Spinal cord (tissue), 10 donors: ENCODE measurements around the gene QSER1. TPM values are rescaled to one million over a fixed set of nuclear protein-coding genes. Genes with fewer than 3 reads are reported as not detected.

Experiments used
- DNase-seq, 6 donors: peaks; one replicate each; pipeline versions ENCODE4 v3.0.0 to v3.0.0-alpha.2; 2013 to 2015; ENCODE audit warnings: low spot score in 6 of 6, low read depth in 4 of 6
- H3K27ac ChIP-seq: one replicate; pipeline ENCODE4 v1.5.1; 2013; ENCODE audit warnings: low read depth, low read length, control low read depth
- H3K27me3 ChIP-seq: one replicate; pipeline ENCODE4 v1.6.1; 2013; ENCODE audit warnings: low read length; ENCODE audit not compliant: control insufficient read depth, insufficient read depth
- H3K36me3 ChIP-seq: one replicate; pipeline ENCODE4 v1.6.1; 2013; ENCODE audit warnings: low read length; ENCODE audit not compliant: control insufficient read depth, insufficient read depth
- H3K4me1 ChIP-seq: one replicate; pipeline ENCODE4 v1.6.1; 2013; ENCODE audit warnings: low read length; ENCODE audit not compliant: control insufficient read depth, insufficient read depth
- H3K4me3 ChIP-seq: one replicate; pipeline ENCODE4 v1.5.1; 2013; ENCODE audit warnings: low read depth, low read length, control low read depth
- H3K9me3 ChIP-seq: one replicate; pipeline ENCODE4 v1.6.1; 2013; ENCODE audit warnings: low read length; ENCODE audit not compliant: control insufficient read depth, insufficient read depth
- WGBS: methylation state at CpG from one replicate; pipeline ENCODE4 v1.1.5; 2013; ENCODE audit warnings: missing lambda C conversion rate; ENCODE audit not compliant: insufficient coverage; 5-methylcytosine and 5-hydroxymethylcytosine counted together
- polyA plus RNA-seq, 2 donors: library from polyadenylated mRNA; unstranded; fragments of 120-200 nt; gene quantifications; one replicate each; pipeline ENCODE4 v1.2.1, GENCODE V29; 2013; ENCODE audit not compliant: insufficient read length in 2 of 2
- total RNA-seq, 2 donors: library from RNA; depleted of rRNA in 1 of 2; stranded (reverse); fragments of 120-200 nt in 1 of 2; fragments of >200 nt in 1 of 2; gene quantifications; one replicate each; pipeline versions ENCODE4 v1.2.3 to v1.2.4, GENCODE V29; 2013 to 2014
- donor health status: healthy.

The QSER1 gene
- total and polyA plus RNA-seq, 4 donors: 19.6 to 55.4 (median 40.0) TPM

GRCh38 chr11:33001751-33002542, 109.3 kb downstream of the QSER1 start:
- H3K27me3 ChIP-seq: no peaks in the 10 kb centered on the region
- no peaks in the 10 kb centered on the region for H3K36me3 ChIP-seq
- H3K9me3 ChIP-seq: no peaks in the 10 kb centered on the region
- H3K4me3 ChIP-seq: no peak overlapping the region
- no peaks in the 10 kb centered on the region for H3K4me1 ChIP-seq
- 96% methylated on average over 4 of the region's 8 CpGs for WGBS
- DNase-seq: no peak
- H3K27ac ChIP-seq: no peak overlapping the region

- Histone ChIP-seq H3K4me3 (no peak overlapping the region), H3K4me1 (no peaks in the 10 kb centered on the region), H3K27ac (no peak overlapping the region), H3K9me3 (no peaks in the 10 kb centered on the region), H3K36me3 (no peaks in the 10 kb centered on the region), H3K27me3 (no peaks in the 10 kb centered on the region)
- WGBS: no CpG with 5 or more reads among the region's 2 CpGs
- DNase-seq: no peak
These were observed 112.6 kb downstream of the QSER1 start for GRCh38 chr11:33005175-33005574.

- DNase-seq: no peak
- no peaks in the 10 kb centered on the region for H3K4me1 ChIP-seq
- no peaks in the 10 kb centered on the region for H3K9me3 ChIP-seq
- H3K36me3 ChIP-seq: no peaks in the 10 kb centered on the region
- H3K27ac ChIP-seq: no peak overlapping the region
- no peak overlapping the region for H3K4me3 ChIP-seq
- H3K27me3 ChIP-seq: no peaks in the 10 kb centered on the region
These were observed 113.4 kb downstream of the QSER1 start for GRCh38 chr11:33006010-33006409.

GRCh38 chr11:33013755-33014154, 121.1 kb downstream of the QSER1 start:
- no peak overlapping the region for H3K4me3 ChIP-seq
- no CpG with 5 or more reads among the region's 1 CpG for WGBS
- DNase-seq: no peak
- peaks cover 8% of the 10 kb centered on the region for H3K4me1 ChIP-seq
- H3K27me3 ChIP-seq: no peaks in the 10 kb centered on the region
- H3K36me3 ChIP-seq: no peaks in the 10 kb centered on the region
- no peak overlapping the region for H3K27ac ChIP-seq
- H3K9me3 ChIP-seq: no peaks in the 10 kb centered on the region

GRCh38 chr11:33015621-33016551, 123.3 kb downstream of the QSER1 start, which contains the start of gene DEPDC7:
Gene DEPDC7 (plus strand): TSS chr11:33015878. CDS start chr11:33015956, 78 bp downstream.
- DNase-seq: peak; percentile 76 to 97 (median 81)
- H3K36me3 ChIP-seq: no peaks in the 10 kb centered on the region
- no peaks in the 10 kb centered on the region for H3K27me3 ChIP-seq
- peak within 1 kb of the TSS; percentile 68 for H3K4me3 ChIP-seq
- peak within 1 kb of the TSS; percentile 73 for H3K27ac ChIP-seq
- no peaks in the 10 kb centered on the region for H3K9me3 ChIP-seq
- 2% methylated on average over 78 of the region's 89 CpGs for WGBS
- H3K4me1 ChIP-seq: peaks cover 8% of the 10 kb centered on the region

- no peak for DNase-seq
- WGBS: no CpG with 5 or more reads among the region's 4 CpGs
- Histone ChIP-seq H3K36me3 (no peaks in the 10 kb centered on the region), H3K9me3 (no peaks in the 10 kb centered on the region), H3K27ac (no peak overlapping the region), H3K4me1 (peaks cover 8% of the 10 kb centered on the region), H3K4me3 (peak overlapping the region; percentile 68), H3K27me3 (no peaks in the 10 kb centered on the region)
These were observed 124.0 kb downstream of the QSER1 start for GRCh38 chr11:33016654-33017053.

GRCh38 chr11:33017478-33017877, 124.9 kb downstream of the QSER1 start:
- no peaks in the 10 kb centered on the region for H3K27me3 ChIP-seq
- H3K36me3 ChIP-seq: no peaks in the 10 kb centered on the region
- H3K4me1 ChIP-seq: peaks cover 8% of the 10 kb centered on the region
- no peak for DNase-seq
- no peaks in the 10 kb centered on the region for H3K9me3 ChIP-seq
- H3K4me3 ChIP-seq: peak overlapping the region; percentile 68
- WGBS: 67% methylated on average over 4 of the region's 9 CpGs
- H3K27ac ChIP-seq: no peak overlapping the region

- Histone ChIP-seq H3K36me3 (no peaks in the 10 kb centered on the region), H3K27ac (no peak overlapping the region), H3K4me1 (peaks cover 8% of the 10 kb centered on the region), H3K27me3 (no peaks in the 10 kb centered on the region), H3K4me3 (no peak overlapping the region), H3K9me3 (no peaks in the 10 kb centered on the region)
- whole genome bisulfite sequencing: no CpG with 5 or more reads among the region's 3 CpGs
- no peak for DNase-seq
These were observed 125.4 kb downstream of the QSER1 start for GRCh38 chr11:33017965-33018364.

- no peak for DNase-seq
- H3K36me3 ChIP-seq: no peaks in the 10 kb centered on the region
- H3K27me3 ChIP-seq: no peaks in the 10 kb centered on the region
- H3K4me1 ChIP-seq: peaks cover 8% of the 10 kb centered on the region
- no peak overlapping the region for H3K4me3 ChIP-seq
- no peaks in the 10 kb centered on the region for H3K9me3 ChIP-seq
- no peak overlapping the region for H3K27ac ChIP-seq
- 98% methylated on average over 4 of the region's 6 CpGs for WGBS
These were observed 126.2 kb downstream of the QSER1 start for GRCh38 chr11:33018840-33019239.
